ENCODE measurements around the gene AKR1E2. TPM values are rescaled to one million over a fixed set of nuclear protein-coding genes. Genes with fewer than 3 reads are reported as not detected.

The AKR1E2 gene
- total RNA-seq, 1 donor from 2014 or later, result 10.0 TPM

DNA sequence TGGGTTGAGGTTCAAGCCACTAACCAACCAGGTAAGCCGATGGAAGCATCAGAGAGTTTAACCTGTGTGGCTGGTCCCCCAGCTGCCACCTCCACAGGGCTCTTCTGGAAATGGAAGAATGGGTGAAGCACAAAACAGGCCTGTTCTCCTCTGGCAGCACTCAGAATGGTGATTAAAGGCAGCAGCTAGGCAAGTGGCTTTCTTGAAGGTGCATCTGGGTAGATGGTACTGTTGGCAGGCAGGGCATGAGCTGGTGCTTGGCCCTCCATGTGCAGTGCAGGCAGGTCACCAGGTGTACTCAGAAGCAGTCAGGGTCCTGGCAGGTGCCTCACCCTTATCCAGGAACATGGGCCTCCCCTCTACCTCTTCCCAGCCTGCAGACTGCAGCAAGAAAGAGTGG is 11.5 kb downstream of the AKR1E2 start:
- DNase-seq, result no peak
- Histone ChIP-seq H3K27ac (no peak overlapping the region), H3K4me3 (no peak overlapping the region), H3K4me1 (no peaks in the 10 kb centered on the region), H3K27me3 (no peaks in the 10 kb centered on the region), H3K36me3 (peaks cover 25% of the 10 kb centered on the region), H3K9me3 (no peaks in the 10 kb centered on the region)
- TF ChIP-seq, protein P1, sequence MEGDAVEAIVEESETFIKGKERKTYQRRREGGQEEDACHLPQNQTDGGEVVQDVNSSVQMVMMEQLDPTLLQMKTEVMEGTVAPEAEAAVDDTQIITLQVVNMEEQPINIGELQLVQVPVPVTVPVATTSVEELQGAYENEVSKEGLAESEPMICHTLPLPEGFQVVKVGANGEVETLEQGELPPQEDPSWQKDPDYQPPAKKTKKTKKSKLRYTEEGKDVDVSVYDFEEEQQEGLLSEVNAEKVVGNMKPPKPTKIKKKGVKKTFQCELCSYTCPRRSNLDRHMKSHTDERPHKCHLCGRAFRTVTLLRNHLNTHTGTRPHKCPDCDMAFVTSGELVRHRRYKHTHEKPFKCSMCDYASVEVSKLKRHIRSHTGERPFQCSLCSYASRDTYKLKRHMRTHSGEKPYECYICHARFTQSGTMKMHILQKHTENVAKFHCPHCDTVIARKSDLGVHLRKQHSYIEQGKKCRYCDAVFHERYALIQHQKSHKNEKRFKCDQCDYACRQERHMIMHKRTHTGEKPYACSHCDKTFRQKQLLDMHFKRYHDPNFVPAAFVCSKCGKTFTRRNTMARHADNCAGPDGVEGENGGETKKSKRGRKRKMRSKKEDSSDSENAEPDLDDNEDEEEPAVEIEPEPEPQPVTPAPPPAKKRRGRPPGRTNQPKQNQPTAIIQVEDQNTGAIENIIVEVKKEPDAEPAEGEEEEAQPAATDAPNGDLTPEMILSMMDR (IDR thresholded peaks at IDR 0.05), result no peak
- intact Hi-C loops (cut with DNase I), result no loop called here
- ATAC-seq, result no peak

DNA sequence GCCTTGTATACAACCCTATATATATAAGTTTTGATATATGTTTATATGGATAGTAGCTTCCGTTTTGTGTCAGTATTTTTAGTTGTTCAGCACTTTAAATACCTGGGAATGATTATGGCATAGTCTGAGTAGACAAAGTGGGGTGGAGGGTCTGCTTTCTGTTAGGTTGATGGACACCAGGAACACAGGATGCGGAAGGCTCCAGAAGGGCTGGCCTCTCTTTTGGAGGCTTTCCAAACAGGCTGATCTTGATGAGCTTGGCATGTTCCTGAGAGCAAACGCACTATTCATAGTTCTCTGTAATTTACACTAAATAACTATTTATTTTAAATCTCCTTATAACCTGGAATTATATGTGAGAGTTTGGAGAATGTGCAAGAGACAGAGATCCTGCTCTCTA is 12.7 kb downstream of the AKR1E2 start:
- H3K4me3 ChIP-seq, result no peak overlapping the region
- TF ChIP-seq, protein P1 (IDR thresholded peaks at IDR 0.05), result no peak
- H3K27me3 ChIP-seq, result no peaks in the 10 kb centered on the region
- H3K36me3 ChIP-seq, result peaks cover 19% of the 10 kb centered on the region
- H3K4me1 ChIP-seq, result no peaks in the 10 kb centered on the region
- intact Hi-C loops (cut with DNase I), result no loop called here
- H3K9me3 ChIP-seq, result no peaks in the 10 kb centered on the region
- no peak for DNase-seq
- ATAC-seq, result no peak
- no peak overlapping the region for H3K27ac ChIP-seq

DNA sequence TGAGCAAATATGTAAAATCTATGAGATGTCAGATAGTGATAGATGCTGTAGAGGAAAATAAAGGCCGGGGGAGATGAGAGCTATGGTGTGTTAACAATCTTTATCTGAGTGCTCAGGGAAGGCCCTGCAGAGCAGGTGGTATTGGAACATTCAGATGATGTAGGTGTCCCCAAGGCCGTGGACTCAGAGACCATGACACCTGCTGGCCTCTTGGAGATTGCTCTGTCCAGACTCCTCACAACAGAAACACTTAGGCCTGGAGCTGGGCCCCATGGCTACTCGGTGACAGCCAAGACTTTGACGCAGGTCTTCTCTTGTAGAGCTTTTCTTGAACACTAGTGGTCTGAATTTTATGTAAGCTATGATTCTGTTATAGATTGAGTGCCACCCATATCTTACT is 13.3 kb downstream of the AKR1E2 start:
- TF ChIP-seq, protein P1 (IDR thresholded peaks at IDR 0.05), result no peak
- Histone ChIP-seq H3K4me3 (no peak overlapping the region), H3K27ac (no peak overlapping the region), H3K27me3 (no peaks in the 10 kb centered on the region), H3K4me1 (no peaks in the 10 kb centered on the region), H3K36me3 (peaks cover 13% of the 10 kb centered on the region), H3K9me3 (no peaks in the 10 kb centered on the region)
- DNase-seq, result no peak
- ATAC-seq, result no peak
- intact Hi-C loops (cut with DNase I), result no loop called here

DNA sequence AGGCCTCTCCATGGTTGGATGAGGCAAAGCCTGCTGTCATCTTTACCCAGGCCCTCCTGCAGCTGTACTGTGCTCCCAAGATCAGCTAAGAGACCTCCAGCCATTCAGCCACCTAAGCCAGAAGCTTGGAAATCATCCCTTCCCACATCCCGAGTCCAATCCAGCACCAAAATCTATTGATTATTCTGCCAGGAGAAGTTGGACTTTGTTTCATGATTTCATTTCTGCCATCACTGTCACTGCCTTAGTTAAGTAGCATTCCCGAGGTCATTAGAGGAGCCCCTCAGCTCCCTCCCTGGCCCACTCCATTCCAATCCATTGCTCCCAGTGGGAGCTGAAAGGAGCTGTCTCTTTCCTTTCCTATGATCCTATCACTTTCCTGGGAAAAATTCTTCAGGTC is 14.1 kb downstream of the AKR1E2 start:
- TF ChIP-seq, protein P1 (IDR thresholded peaks at IDR 0.05), result no peak
- ATAC-seq, result no peak
- Histone ChIP-seq H3K9me3 (no peaks in the 10 kb centered on the region), H3K4me3 (no peak overlapping the region), H3K27ac (no peak overlapping the region), H3K27me3 (no peaks in the 10 kb centered on the region), H3K36me3 (peaks cover 13% of the 10 kb centered on the region), H3K4me1 (no peaks in the 10 kb centered on the region)
- intact Hi-C loops (cut with DNase I), result loop anchor here (10.0 kb wide), 2 partner anchors 255 to 445 kb away; partner anchors contain the start of gene AKR1C3
- DNase-seq, result no peak

DNA sequence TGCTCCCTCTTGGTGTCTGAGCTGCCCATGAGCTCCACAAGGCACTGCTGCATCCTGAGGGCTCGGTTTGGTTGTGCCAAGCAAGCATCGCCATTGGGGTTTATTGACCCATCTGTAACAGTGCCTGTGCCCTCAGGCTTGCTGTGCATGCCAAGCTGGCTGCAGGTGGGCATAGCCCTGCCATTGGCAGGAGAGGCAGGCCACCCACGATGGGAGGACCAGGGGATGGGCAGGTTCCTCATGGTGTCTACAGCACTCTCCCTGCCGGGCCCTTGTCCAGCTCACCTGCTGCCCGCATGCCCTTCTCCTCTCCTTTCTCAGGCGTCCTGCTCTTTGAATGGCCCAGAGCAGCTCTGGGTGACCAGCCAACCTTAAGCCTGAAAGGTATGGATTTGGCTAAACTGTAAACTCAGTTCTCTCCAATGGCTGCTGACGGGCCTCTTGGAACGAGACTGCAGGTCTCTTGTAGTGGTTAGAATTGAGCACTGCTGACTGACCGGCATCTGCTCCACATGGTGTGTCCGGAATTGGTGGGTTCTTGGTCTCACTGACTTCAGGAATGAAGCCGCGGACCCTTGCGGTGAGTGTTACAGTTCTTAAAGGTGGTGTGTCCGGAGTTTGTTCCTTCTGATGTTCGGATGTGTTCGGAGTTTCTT is 17.6 kb downstream of the AKR1E2 start:
- Histone ChIP-seq H3K9me3 (no peaks in the 10 kb centered on the region), H3K27ac (no peak overlapping the region), H3K27me3 (no peaks in the 10 kb centered on the region), H3K4me1 (no peaks in the 10 kb centered on the region), H3K36me3 (no peaks in the 10 kb centered on the region), H3K4me3 (no peak overlapping the region)
- DNase-seq (no peak), ATAC-seq (no peak)
- intact Hi-C loops (cut with DNase I), result loop anchor here (10.0 kb wide), 2 partner anchors 251 to 441 kb away; partner anchors contain the start of gene AKR1C3
- TF ChIP-seq, protein P1 (IDR thresholded peaks at IDR 0.05), result no peak
